Thymus (tissue), 11 donors: ENCODE results near the gene TP73. TPM values are rescaled to one million over a fixed set of nuclear protein-coding genes. Genes with fewer than 3 reads are reported as not detected.

ENCODE experiments used
- DNase-seq, 9 donors: peaks; one replicate each; pipeline ENCODE4 v3.0.0-alpha.2; 2013; ENCODE audit warnings: low spot score in 9 of 9, low read depth in 6 of 9, missing footprints in 1 of 9
- H3K27ac ChIP-seq, 2 donors: one replicate each; pipeline ENCODE4 v1.5.1; 2013; ENCODE audit warnings: control low read depth in 1 of 2, low read depth in 1 of 2, low read length in 1 of 2, mild to moderate bottlenecking in 1 of 2, moderate library complexity in 1 of 2
- H3K27me3 ChIP-seq, 2 donors: one replicate each; pipeline ENCODE4 v1.5.1; 2013; ENCODE audit warnings: low read length in 1 of 2; ENCODE audit not compliant: control insufficient read depth in 2 of 2, insufficient read depth in 1 of 2
- H3K36me3 ChIP-seq, 2 donors: one replicate each; pipeline ENCODE4 v1.5.1; 2013; ENCODE audit warnings: low read length in 1 of 2, mild to moderate bottlenecking in 1 of 2, moderate library complexity in 1 of 2; ENCODE audit not compliant: control insufficient read depth in 2 of 2, insufficient read depth in 2 of 2
- H3K4me1 ChIP-seq, 2 donors: one replicate each; pipeline ENCODE4 v1.5.1; 2013; ENCODE audit warnings: low read length in 2 of 2; ENCODE audit not compliant: control insufficient read depth in 2 of 2, insufficient read depth in 2 of 2
- H3K4me3 ChIP-seq, 2 donors: one replicate each; pipeline ENCODE4 v1.5.1; 2013; ENCODE audit warnings: low read length in 2 of 2, control low read depth in 1 of 2, mild to moderate bottlenecking in 1 of 2
- H3K9me3 ChIP-seq, 2 donors: one replicate each; pipeline ENCODE4 v1.5.1; 2013; ENCODE audit warnings: low read length in 1 of 2, mild to moderate bottlenecking in 1 of 2; ENCODE audit not compliant: control insufficient read depth in 2 of 2, insufficient read depth in 1 of 2
- WGBS: extraction: QIAGEN DNeasy Blood & Tissue Kit; methylation state at CpG from one replicate; pipeline ENCODE4 v1.1.7; 2013; 5-methylcytosine and 5-hydroxymethylcytosine counted together
- polyA plus RNA-seq: library from polyadenylated mRNA; stranded (reverse); fragments of 200-250 nt; gene quantifications from one replicate; pipeline ENCODE4 v1.2.3, GENCODE V29; 2013
- total RNA-seq: library from RNA; stranded (reverse); fragments of 120-200 nt; gene quantifications from one replicate; pipeline ENCODE4 v1.2.4, GENCODE V29; 2013
- donor health status: healthy.

The TP73 gene
- total and polyA plus RNA-seq, 2 donors: 2.6 to 2.9 TPM

- peaks cover 15 to 18% of the 10 kb centered on the region in 2 donors for H3K4me1 ChIP-seq
- no peaks in the 10 kb centered on the region for H3K9me3 ChIP-seq
- 1% methylated on average over 108 of the region's 108 CpGs for WGBS
- peaks cover 16 to 22% of the 10 kb centered on the region in 2 donors for H3K36me3 ChIP-seq
- H3K4me3 ChIP-seq: peak within 1 kb of the TSS; percentile 87 to 91
- peak; percentile 83 to 98 (median 95) for DNase-seq
- no peaks in the 10 kb centered on the region for H3K27me3 ChIP-seq
- peak within 1 kb of the TSS; percentile 43 to 75 for H3K27ac ChIP-seq
These were observed 27.8 kb upstream of the TP73 start, which contains the start of gene TPRG1L for GRCh38 chr1:3624200-3625136. Gene TPRG1L (plus strand): TSS chr1:3625015. CDS start chr1:3625073, 58 bp downstream.

DNA sequence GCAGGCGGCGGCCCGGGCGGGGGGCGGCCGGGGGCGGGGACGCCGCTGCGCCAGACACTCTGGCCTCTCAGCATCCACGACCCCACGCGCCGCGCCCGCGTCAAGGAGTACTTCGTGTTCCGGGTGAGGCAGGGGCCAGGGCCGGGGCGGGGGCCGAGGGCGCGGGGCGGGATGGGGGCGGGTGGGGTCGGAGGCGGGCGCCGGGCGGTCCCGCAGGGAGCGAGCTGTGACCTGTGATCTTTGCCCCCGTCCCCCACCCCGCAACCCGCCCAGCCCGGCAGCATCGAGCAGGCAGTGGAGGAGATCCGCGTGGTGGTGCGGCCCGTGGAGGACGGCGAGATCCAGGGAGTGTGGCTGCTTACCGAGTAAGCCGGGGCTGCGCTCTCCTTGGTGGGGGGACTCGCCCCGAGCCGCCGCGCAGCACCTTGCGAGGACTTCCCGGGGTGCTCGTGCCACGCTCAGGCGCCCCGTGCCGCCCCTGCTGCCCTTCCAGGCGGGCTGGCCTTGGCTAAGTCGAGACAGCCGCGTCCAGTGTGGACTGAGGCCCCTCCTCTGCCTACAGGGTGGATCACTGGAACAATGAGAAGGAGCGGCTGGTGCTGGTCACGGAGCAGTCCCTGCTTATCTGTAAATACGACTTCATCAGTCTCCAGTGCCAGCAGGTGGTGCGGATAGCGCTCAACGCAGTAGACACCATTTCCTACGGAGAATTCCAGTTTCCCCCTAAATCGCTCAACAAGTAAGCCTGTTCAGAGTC lies 27.0 kb upstream of the TP73 start:
- H3K4me3 ChIP-seq: peak overlapping the region; percentile 50 to 87
- H3K27me3 ChIP-seq: no peaks in the 10 kb centered on the region
- no peaks in the 10 kb centered on the region for H3K9me3 ChIP-seq
- WGBS: 7% methylated on average over 70 of the region's 71 CpGs
- peak in 1 of 9 donors; percentile 33 for DNase-seq
- H3K4me1 ChIP-seq: peaks cover 15 to 18% of the 10 kb centered on the region in 2 donors
- H3K27ac ChIP-seq: peak overlapping the region in 1 of 2 donors; percentile 68
- H3K36me3 ChIP-seq: peaks cover 20 to 31% of the 10 kb centered on the region in 2 donors

GRCh38 chr1:3626025-3626424 lies 26.3 kb upstream of the TP73 start:
- peak overlapping the region in 1 of 2 donors; percentile 50 for H3K4me3 ChIP-seq
- no peak overlapping the region for H3K27ac ChIP-seq

GRCh38 chr1:3627515-3628253 lies 24.6 kb upstream of the TP73 start:
- 98% methylated on average over 26 of the region's 26 CpGs for WGBS
- Histone ChIP-seq H3K27me3 (no peaks in the 10 kb centered on the region), H3K27ac (no peak overlapping the region), H3K4me3 (no peak overlapping the region), H3K4me1 (peaks cover 15 to 18% of the 10 kb centered on the region in 2 donors), H3K9me3 (no peaks in the 10 kb centered on the region), H3K36me3 (peaks cover 23 to 46% of the 10 kb centered on the region in 2 donors)
- DNase-seq: no peak

More at GRCh38 chr1:3626025-3626424, 26.3 kb upstream of the TP73 start:
- Histone ChIP-seq H3K9me3 (no peaks in the 10 kb centered on the region), H3K36me3 (peaks cover 20 to 36% of the 10 kb centered on the region in 2 donors), H3K4me1 (peaks cover 15 to 18% of the 10 kb centered on the region in 2 donors), H3K27me3 (no peaks in the 10 kb centered on the region)
- DNase-seq: no peak
- 97% methylated on average over 4 of the region's 4 CpGs for WGBS

DNA sequence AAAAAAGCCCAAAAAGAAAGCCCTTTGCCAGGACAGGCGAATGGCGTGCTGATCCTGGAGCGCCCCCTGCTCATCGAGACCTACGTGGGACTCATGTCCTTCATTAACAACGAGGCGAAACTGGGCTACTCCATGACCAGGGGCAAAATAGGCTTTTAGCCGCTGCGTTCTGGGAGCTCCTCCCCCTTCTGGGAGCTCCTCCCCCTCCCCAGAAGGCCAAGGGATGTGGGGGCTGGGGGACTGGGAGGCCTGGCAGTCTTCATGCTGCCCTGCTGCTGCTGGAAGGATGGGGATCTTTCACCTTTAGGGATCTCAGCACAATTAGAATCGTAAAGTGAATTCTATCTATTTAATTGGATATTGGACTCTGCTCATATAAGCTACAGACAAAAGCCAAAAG lies 23.9 kb upstream of the TP73 start:
- no peak for DNase-seq
- H3K36me3 ChIP-seq: peaks cover 27 to 52% of the 10 kb centered on the region in 2 donors
- WGBS: 98% methylated on average over 10 of the region's 10 CpGs

DNA sequence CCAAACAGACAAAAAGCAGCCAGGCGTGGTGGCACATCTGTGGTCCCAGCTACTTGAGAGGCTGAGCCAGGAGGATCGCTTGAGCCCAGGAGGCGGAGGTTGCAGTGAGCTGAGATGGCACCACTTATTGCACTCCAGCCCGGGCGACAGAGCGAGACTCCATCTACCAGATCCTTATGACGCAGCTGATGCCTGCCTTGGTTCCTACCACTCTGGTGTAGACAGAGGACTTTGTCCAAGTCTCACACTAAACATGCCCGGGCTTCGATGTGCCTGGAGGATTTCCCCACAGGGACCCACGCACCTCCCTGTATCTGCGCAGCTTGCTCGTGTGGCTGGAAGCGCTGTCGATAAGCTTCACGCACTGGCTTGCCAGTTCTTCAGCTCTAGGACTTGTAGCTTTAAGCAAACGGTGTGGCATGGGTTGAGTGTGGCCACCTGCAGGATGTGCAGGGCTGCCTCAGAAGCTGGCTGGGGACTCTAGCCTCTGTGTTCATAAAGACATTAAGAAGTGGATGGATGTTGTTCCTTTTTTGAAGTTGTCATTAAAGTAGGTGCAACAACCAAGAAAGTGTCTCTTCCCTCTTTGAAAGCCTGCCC lies 22.7 kb upstream of the TP73 start:
- no peak overlapping the region for H3K27ac ChIP-seq
- DNase-seq: no peak
- peaks cover 6% of the 10 kb centered on the region in 2 donors for H3K4me1 ChIP-seq
- H3K9me3 ChIP-seq: no peaks in the 10 kb centered on the region
- H3K4me3 ChIP-seq: no peak overlapping the region
- 98% methylated on average over 16 of the region's 16 CpGs for WGBS
- no peaks in the 10 kb centered on the region for H3K27me3 ChIP-seq
- H3K36me3 ChIP-seq: peaks cover 32 to 62% of the 10 kb centered on the region in 2 donors

More for the DNA sequence above, 23.9 kb upstream of the TP73 start:
- Histone ChIP-seq H3K27ac (no peak overlapping the region), H3K4me1 (peaks cover 12 to 13% of the 10 kb centered on the region in 2 donors), H3K4me3 (no peak overlapping the region), H3K9me3 (no peaks in the 10 kb centered on the region), H3K27me3 (no peaks in the 10 kb centered on the region)

GRCh38 chr1:3630161-3630611 lies 22.1 kb upstream of the TP73 start:
- H3K27ac ChIP-seq: no peak overlapping the region
- no peak for DNase-seq

DNA sequence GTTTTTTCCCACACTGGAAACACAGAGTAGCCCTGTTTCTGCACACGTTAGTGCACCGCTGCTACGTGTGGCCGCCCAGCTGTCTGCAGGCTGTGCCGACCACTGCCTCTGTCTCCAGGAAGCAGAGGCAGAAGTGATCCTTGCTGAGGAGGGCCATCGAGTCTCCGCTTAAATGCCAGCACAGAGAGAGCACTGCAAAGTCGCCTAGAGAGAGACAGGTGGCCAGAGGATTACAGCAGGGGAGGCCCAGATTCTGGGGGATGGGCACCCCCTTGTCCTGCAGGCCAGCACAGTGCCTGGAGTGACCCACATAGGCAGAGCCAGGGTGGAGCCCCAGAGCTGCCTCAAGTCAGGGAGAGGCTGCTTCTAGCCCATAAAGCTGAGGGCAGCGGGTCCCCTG lies 21.4 kb upstream of the TP73 start:
- H3K4me3 ChIP-seq: no peak overlapping the region
- WGBS: 96% methylated on average over 9 of the region's 9 CpGs
- no peak overlapping the region for H3K27ac ChIP-seq

More at GRCh38 chr1:3630161-3630611, 22.1 kb upstream of the TP73 start:
- no peaks in the 10 kb centered on the region for H3K27me3 ChIP-seq
- peaks cover 36 to 67% of the 10 kb centered on the region in 2 donors for H3K36me3 ChIP-seq
- WGBS: 86% methylated on average over 11 of the region's 11 CpGs
- peaks cover 6% of the 10 kb centered on the region in 2 donors for H3K4me1 ChIP-seq
- no peak overlapping the region for H3K4me3 ChIP-seq
- H3K9me3 ChIP-seq: no peaks in the 10 kb centered on the region

More for the DNA sequence above, 21.4 kb upstream of the TP73 start:
- Histone ChIP-seq H3K4me1 (peaks cover 1% of the 10 kb centered on the region in 2 donors), H3K36me3 (peaks cover 36 to 70% of the 10 kb centered on the region in 2 donors), H3K9me3 (no peaks in the 10 kb centered on the region), H3K27me3 (no peaks in the 10 kb centered on the region)
- DNase-seq: no peak
